H9 (cell line): ENCODE data around the gene TSKU. TPM values are rescaled to one million over a fixed set of nuclear protein-coding genes. Genes with fewer than 3 reads are reported as not detected.

Experiments
- DNase-seq: peaks from one replicate; pipeline ENCODE4 v3.0.0-alpha.2; 2017
- H2AFZ ChIP-seq: one replicate; pipeline ENCODE4 v1.6.1; 2013; ENCODE audit warnings: mild to moderate bottlenecking, low read length, control low read depth, moderate library complexity
- H2AK5ac ChIP-seq: 2 replicates; pipeline ENCODE4 v1.6.1; 2013; ENCODE audit warnings: low read length, control low read depth, mixed read lengths; ENCODE audit not compliant: insufficient read length
- H2BK120ac ChIP-seq: one replicate; pipeline ENCODE4 v1.6.1; 2013; ENCODE audit warnings: low read depth, mild to moderate bottlenecking, low read length, control low read depth, inconsistent platforms; ENCODE audit not compliant: poor library complexity, severe bottlenecking
- H2BK12ac ChIP-seq: 2 replicates; pipeline ENCODE4 v1.6.1; 2013; ENCODE audit warnings: low read length, control low read depth, mixed read lengths, low read depth; ENCODE audit not compliant: insufficient read length
- H2BK15ac ChIP-seq: 2 replicates; pipeline ENCODE4 v1.6.1; 2013; ENCODE audit warnings: low read depth, low read length, control low read depth
- H2BK20ac ChIP-seq: one replicate; pipeline ENCODE4 v1.6.1; 2013; ENCODE audit warnings: low read depth, mild to moderate bottlenecking, low read length, control low read depth, inconsistent platforms; ENCODE audit not compliant: poor library complexity, severe bottlenecking
- H2BK5ac ChIP-seq: 2 replicates; pipeline ENCODE4 v1.6.1; 2013; ENCODE audit warnings: low read length, control low read depth, mixed read lengths; ENCODE audit not compliant: insufficient read length
- H3K14ac ChIP-seq: 2 replicates; pipeline ENCODE4 v1.6.1; 2013; ENCODE audit warnings: low read length, control low read depth; ENCODE audit not compliant: insufficient read depth
- H3K18ac ChIP-seq: 2 replicates; pipeline ENCODE4 v1.6.1; 2013; ENCODE audit warnings: low read depth, mild to moderate bottlenecking, mixed read lengths, low read length, control low read depth; ENCODE audit not compliant: insufficient read length
- H3K23ac ChIP-seq: 2 replicates; pipeline ENCODE4 v1.6.1; 2013; ENCODE audit warnings: low read length, control low read depth, mixed read lengths, low read depth; ENCODE audit not compliant: insufficient read length
- H3K23me2 ChIP-seq: 2 replicates; pipeline ENCODE4 v1.6.1; 2013; ENCODE audit warnings: low read depth, mild to moderate bottlenecking, mixed read lengths, low read length, control low read depth; ENCODE audit not compliant: insufficient read length, poor library complexity, severe bottlenecking
- H3K27ac ChIP-seq: 2 replicates; pipeline ENCODE4 v1.5.1; 2013; ENCODE audit warnings: low read length, control low read depth, mixed read lengths, low read depth; ENCODE audit not compliant: insufficient read length
- H3K27me3 ChIP-seq: 2 replicates; pipeline ENCODE4 v1.6.1; 2013; ENCODE audit warnings: low read length, control low read depth, inconsistent platforms; ENCODE audit not compliant: insufficient read depth
- H3K4ac ChIP-seq: 2 replicates; pipeline ENCODE4 v1.6.1; 2013; ENCODE audit warnings: low read depth, mild to moderate bottlenecking, control low read depth, inconsistent platforms, low read length, moderate library complexity
- H3K4me1 ChIP-seq: 2 replicates; pipeline ENCODE4 v1.6.1; 2013; ENCODE audit warnings: low read length, control low read depth, inconsistent platforms; ENCODE audit not compliant: insufficient read depth
- H3K4me2 ChIP-seq: 2 replicates; pipeline ENCODE4 v1.6.1; 2013; ENCODE audit warnings: low read length, control low read depth, mixed read lengths; ENCODE audit not compliant: insufficient read length, insufficient read depth
- H3K56ac ChIP-seq: 2 replicates; pipeline ENCODE4 v1.6.1; 2013; ENCODE audit warnings: low read depth, mild to moderate bottlenecking, mixed read lengths, low read length, control low read depth; ENCODE audit not compliant: insufficient read length
- H3K79me1 ChIP-seq: 2 replicates; pipeline ENCODE4 v1.6.1; 2013; ENCODE audit warnings: low read depth, mild to moderate bottlenecking, moderate library complexity, low read length, control low read depth, inconsistent platforms; ENCODE audit not compliant: insufficient read depth, poor library complexity, severe bottlenecking
- H3K79me2 ChIP-seq: 2 replicates; pipeline ENCODE4 v1.6.1; 2013; ENCODE audit warnings: low read length, control low read depth, inconsistent platforms; ENCODE audit not compliant: insufficient read depth
- H3K9ac ChIP-seq: 2 replicates; pipeline ENCODE4 v1.6.1; 2013; ENCODE audit warnings: low read length, control low read depth, mixed read lengths; ENCODE audit not compliant: insufficient read length; ENCODE audit errors: extremely low read depth
- H3K9me3 ChIP-seq: one replicate; pipeline ENCODE4 v1.6.1; 2013; ENCODE audit warnings: low read depth, low read length, inconsistent platforms; ENCODE audit not compliant: control insufficient read depth
- H3T11ph ChIP-seq: one replicate; pipeline ENCODE4 v1.6.1; 2013; ENCODE audit warnings: mild to moderate bottlenecking, low read length, control low read depth, inconsistent platforms
- H4K20me1 ChIP-seq: one replicate; pipeline ENCODE4 v1.6.1; 2013; ENCODE audit not compliant: control insufficient read depth, insufficient read length, insufficient read depth
- H4K5ac ChIP-seq: 2 replicates; pipeline ENCODE4 v1.6.1; 2013; ENCODE audit warnings: low read depth, mild to moderate bottlenecking, mixed read lengths, low read length, control low read depth; ENCODE audit not compliant: insufficient read length
- H4K8ac ChIP-seq: replicated peaks from 2 replicates; pipeline ENCODE4 v1.6.1; 2013; ENCODE audit warnings: low read length, control low read depth, mixed read lengths, low read depth; ENCODE audit not compliant: insufficient read length
- H4K91ac ChIP-seq: 2 replicates; pipeline ENCODE4 v1.6.1; 2013; ENCODE audit warnings: low read depth, mild to moderate bottlenecking, moderate library complexity, mixed read lengths, low read length, control low read depth; ENCODE audit not compliant: insufficient read length
- H3K27ac Mint-ChIP-seq, 3 experiments: 2 replicates in 2 of 3; 3 replicates in 1 of 3; pipeline ENCODE4 v1.8.0; 2020 to 2021; ENCODE audit warnings: mixed read lengths in 3 of 3, mild to moderate bottlenecking in 1 of 3, moderate library complexity in 1 of 3
- H3K27me3 Mint-ChIP-seq: 2 replicates; pipeline ENCODE4 v1.8.0; 2021; ENCODE audit warnings: low read depth, mild to moderate bottlenecking, moderate library complexity, mixed read lengths
- H3K36me3 Mint-ChIP-seq, 3 experiments: 2 replicates in 2 of 3; 3 replicates in 1 of 3; pipeline ENCODE4 v1.8.0; 2020 to 2021; ENCODE audit warnings: low read depth in 3 of 3, mixed read lengths in 3 of 3; ENCODE audit not compliant: insufficient read depth in 1 of 3
- H3K4me1 Mint-ChIP-seq, 2 experiments: 2 replicates each; pipeline ENCODE4 v1.8.0; 2020; ENCODE audit warnings: mixed read lengths in 2 of 2
- H3K4me3 Mint-ChIP-seq, 2 experiments: 2 replicates in 1 of 2; 3 replicates in 1 of 2; pipeline ENCODE4 v1.8.0; 2020 to 2021; ENCODE audit warnings: mild to moderate bottlenecking in 2 of 2, mixed read lengths in 2 of 2, moderate library complexity in 1 of 2
- H3K9me3 Mint-ChIP-seq, 2 experiments: 2 replicates in 1 of 2; 3 replicates in 1 of 2; pipeline ENCODE4 v1.8.0; 2020; ENCODE audit warnings: mild to moderate bottlenecking in 2 of 2, mixed read lengths in 2 of 2, moderate library complexity in 1 of 2
- WGBS: extraction: QIAGEN DNeasy Blood & Tissue Kit; methylation state at CpG from one replicate; pipeline ENCODE4 v1.1.7; 2013; ENCODE audit warnings: missing lambda C conversion rate, low lambda C conversion rate, mixed read lengths; ENCODE audit not compliant: insufficient read length; ENCODE audit errors: extremely low coverage; 5-methylcytosine and 5-hydroxymethylcytosine counted together
- total RNA-seq: library from RNA; stranded (reverse); gene quantifications from 2 replicates; pipeline ENCODE4 v1.2.1, GENCODE V29; 2021
- TF ChIP-seq, protein P1 (sequence below): fragments of 200-600 bp; sonication (generic); conservative IDR thresholded peaks from 3 replicates; pipeline ENCODE4 v1.8.0; 2021; ENCODE audit warnings: antibody characterized with exemption, mild to moderate bottlenecking

Gene TSKU
- total RNA-seq, 1 experiment from 2014 or later: 25.4 TPM

DNA sequence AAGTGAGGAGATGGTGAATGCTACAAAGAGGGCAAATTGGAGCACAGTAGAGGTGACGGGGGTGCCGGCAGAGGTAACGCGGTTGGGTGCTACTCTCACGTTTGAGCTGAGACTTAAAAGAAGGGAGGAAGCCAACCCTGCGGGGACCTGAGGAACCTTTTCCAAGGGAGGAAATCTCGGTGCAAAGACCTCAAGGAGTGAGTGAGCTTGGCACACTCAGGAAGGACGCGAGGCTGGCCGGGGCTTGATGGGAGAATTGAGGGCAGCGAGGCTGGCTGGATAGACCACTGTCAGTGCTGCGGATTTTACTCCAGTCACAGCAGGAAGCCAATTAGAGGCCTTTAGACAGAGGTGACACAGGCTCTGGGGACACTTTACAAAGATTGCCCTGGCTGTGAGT is 25.0 kb downstream of the TSKU start:
- no peak overlapping the region for H3K4me2 ChIP-seq
- H3K27ac Mint-ChIP-seq: no peak overlapping the region
- no peaks in the 10 kb centered on the region for H3K27me3 ChIP-seq
- TF ChIP-seq, protein P1, sequence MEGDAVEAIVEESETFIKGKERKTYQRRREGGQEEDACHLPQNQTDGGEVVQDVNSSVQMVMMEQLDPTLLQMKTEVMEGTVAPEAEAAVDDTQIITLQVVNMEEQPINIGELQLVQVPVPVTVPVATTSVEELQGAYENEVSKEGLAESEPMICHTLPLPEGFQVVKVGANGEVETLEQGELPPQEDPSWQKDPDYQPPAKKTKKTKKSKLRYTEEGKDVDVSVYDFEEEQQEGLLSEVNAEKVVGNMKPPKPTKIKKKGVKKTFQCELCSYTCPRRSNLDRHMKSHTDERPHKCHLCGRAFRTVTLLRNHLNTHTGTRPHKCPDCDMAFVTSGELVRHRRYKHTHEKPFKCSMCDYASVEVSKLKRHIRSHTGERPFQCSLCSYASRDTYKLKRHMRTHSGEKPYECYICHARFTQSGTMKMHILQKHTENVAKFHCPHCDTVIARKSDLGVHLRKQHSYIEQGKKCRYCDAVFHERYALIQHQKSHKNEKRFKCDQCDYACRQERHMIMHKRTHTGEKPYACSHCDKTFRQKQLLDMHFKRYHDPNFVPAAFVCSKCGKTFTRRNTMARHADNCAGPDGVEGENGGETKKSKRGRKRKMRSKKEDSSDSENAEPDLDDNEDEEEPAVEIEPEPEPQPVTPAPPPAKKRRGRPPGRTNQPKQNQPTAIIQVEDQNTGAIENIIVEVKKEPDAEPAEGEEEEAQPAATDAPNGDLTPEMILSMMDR: no peak
- H2BK5ac ChIP-seq: no peak overlapping the region
- no peak overlapping the region for H2AK5ac ChIP-seq
- no peaks in the 10 kb centered on the region for H3K79me1 ChIP-seq
- H4K5ac ChIP-seq: no peak overlapping the region
- no peaks in the 10 kb centered on the region for H3K23me2 ChIP-seq
- H3K9ac ChIP-seq: no peak overlapping the region
- H3K14ac ChIP-seq: no peak overlapping the region
- no peaks in the 10 kb centered on the region for H4K20me1 ChIP-seq
- no peaks in the 10 kb centered on the region for H3K9me3 ChIP-seq
- no peak overlapping the region for H4K91ac ChIP-seq
- DNase-seq: no peak
- peaks cover 21 to 31% of the 10 kb centered on the region in 2 experiments for H3K4me1 Mint-ChIP-seq
- no peak overlapping the region for H2AFZ ChIP-seq
- no peak overlapping the region for H2BK20ac ChIP-seq
- no peak overlapping the region for H3K23ac ChIP-seq
- H3K56ac ChIP-seq: no peak overlapping the region
- H3K79me2 ChIP-seq: no peaks in the 10 kb centered on the region
- peaks cover 6 to 17% of the 10 kb centered on the region in 2 experiments for H3K9me3 Mint-ChIP-seq
- H4K8ac ChIP-seq: no peak overlapping the region
- H2BK12ac ChIP-seq: no peak overlapping the region
- WGBS: no CpG with 5 or more reads among the region's 12 CpGs
- H3K27ac ChIP-seq: no peak overlapping the region
- no peak overlapping the region for H2BK120ac ChIP-seq
- H3K18ac ChIP-seq: no peak overlapping the region
- H3K4ac ChIP-seq: no peak overlapping the region
- no peak overlapping the region for H3K4me3 Mint-ChIP-seq
- no peak overlapping the region for H3T11ph ChIP-seq
- no peak overlapping the region for H2BK15ac ChIP-seq
- H3K4me1 ChIP-seq: no peaks in the 10 kb centered on the region
- peaks cover 4 to 9% (median 5%) of the 10 kb centered on the region in 3 experiments; a peak in 5 of 7 replicates for H3K36me3 Mint-ChIP-seq
- peaks cover 3% of the 10 kb centered on the region for H3K27me3 Mint-ChIP-seq
